ENCODE measurements around the gene ARSD. TPM values are rescaled to one million over a fixed set of nuclear protein-coding genes. Genes with fewer than 3 reads are reported as not detected.

ARSD gene
- total RNA-seq, 1 experiment from 2014 or later = 10.3 TPM

DNA sequence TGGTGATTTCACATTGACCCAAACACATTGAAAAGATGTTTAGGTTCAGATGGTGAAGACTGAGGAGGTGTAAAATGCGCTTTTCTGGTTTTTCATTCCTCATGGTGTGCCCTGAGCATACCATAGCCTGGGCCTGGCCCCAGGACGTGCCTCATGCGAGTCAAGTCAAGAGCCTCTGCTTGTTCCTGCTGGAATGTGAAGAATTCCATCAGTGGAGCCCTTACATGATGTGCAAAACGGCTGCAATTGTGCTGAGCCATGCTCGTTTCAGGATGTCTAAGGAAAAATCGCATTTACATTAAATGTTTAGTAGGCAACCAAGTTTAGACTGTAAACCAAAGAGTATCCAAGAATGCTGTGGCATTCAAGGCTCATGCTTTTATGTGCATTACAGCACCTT lies 65.5 kb downstream of the ARSD start:
- H2AK5ac ChIP-seq (ENCODE audit: insufficient read length, low read length) = no peak overlapping the region
- H3K27me3 Mint-ChIP-seq (ENCODE audit: low read depth) = no peaks in the 10 kb centered on the region
- H3K27ac ChIP-seq (ENCODE audit: insufficient read length, low read depth, low read length) = no peak overlapping the region
- H3K36me3 Mint-ChIP-seq (ENCODE audit: insufficient read depth in 1 of 3, low read depth in 3 of 3) = peaks cover 57 to 82% (median 72%) of the 10 kb centered on the region in 3 experiments
- H4K91ac ChIP-seq (ENCODE audit: insufficient read length, low read depth, low read length) = no peak overlapping the region
- TF ChIP-seq CTCF (conservative IDR thresholded peaks at IDR 0.05) = no peak
- no CpG with 5 or more reads among the region's 6 CpGs for WGBS (ENCODE audit: extremely low coverage, insufficient read length, low lambda C conversion rate)
- no peak overlapping the region for H2BK15ac ChIP-seq (ENCODE audit: low read depth, low read length)
- H3K4me1 Mint-ChIP-seq = peaks cover 6 to 9% of the 10 kb centered on the region in 2 experiments
- peak; percentile 52 for DNase-seq
- no peak overlapping the region for H3K9ac ChIP-seq (ENCODE audit: extremely low read depth, insufficient read length, low read length)
- no peak overlapping the region for H4K8ac ChIP-seq (replicated peaks; ENCODE audit: insufficient read length, low read depth, low read length)
- H2BK120ac ChIP-seq (ENCODE audit: low read depth, low read length, poor library complexity, severe bottlenecking) = no peak overlapping the region
- H3K27me3 ChIP-seq (ENCODE audit: insufficient read depth, low read length) = no peaks in the 10 kb centered on the region
- no peaks in the 10 kb centered on the region; a peak in 1 of 5 replicates for H3K9me3 Mint-ChIP-seq
- no peak overlapping the region for H2BK5ac ChIP-seq (ENCODE audit: insufficient read length, low read length)
- H3T11ph ChIP-seq (ENCODE audit: low read length) = no peak overlapping the region
- H3K27ac Mint-ChIP-seq = peak overlapping the region; percentile 21 to 89 (median 54); a peak in 6 of 7 replicates
- no peaks in the 10 kb centered on the region for H3K79me2 ChIP-seq (ENCODE audit: insufficient read depth, low read length)
- H3K4ac ChIP-seq (ENCODE audit: low read depth, low read length) = no peak overlapping the region
- no peak overlapping the region for H3K4me3 Mint-ChIP-seq
- H3K79me1 ChIP-seq (ENCODE audit: insufficient read depth, low read depth, low read length, poor library complexity, severe bottlenecking) = no peaks in the 10 kb centered on the region
- H2AFZ ChIP-seq (ENCODE audit: low read length) = no peak overlapping the region
- H2BK12ac ChIP-seq (ENCODE audit: insufficient read length, low read depth, low read length) = no peak overlapping the region
- no peak overlapping the region for H3K23ac ChIP-seq (ENCODE audit: insufficient read length, low read depth, low read length)
- H4K20me1 ChIP-seq (ENCODE audit: control insufficient read depth, insufficient read depth, insufficient read length) = no peaks in the 10 kb centered on the region
- H3K4me1 ChIP-seq (ENCODE audit: insufficient read depth, low read length) = no peaks in the 10 kb centered on the region; the same call in 1 of the 2 replicates
- H3K18ac ChIP-seq (ENCODE audit: insufficient read length, low read depth, low read length) = no peak overlapping the region
- no peaks in the 10 kb centered on the region for H3K9me3 ChIP-seq (ENCODE audit: control insufficient read depth, low read depth, low read length)
- H3K14ac ChIP-seq (ENCODE audit: insufficient read depth, low read length) = no peak overlapping the region
- H4K5ac ChIP-seq (ENCODE audit: insufficient read length, low read depth, low read length) = no peak overlapping the region
- H3K4me2 ChIP-seq (ENCODE audit: insufficient read depth, insufficient read length, low read length) = no peak overlapping the region
- H2BK20ac ChIP-seq (ENCODE audit: low read depth, low read length, poor library complexity, severe bottlenecking) = no peak overlapping the region
- H3K23me2 ChIP-seq (ENCODE audit: insufficient read length, low read depth, low read length, poor library complexity, severe bottlenecking) = no peaks in the 10 kb centered on the region
- H3K56ac ChIP-seq (ENCODE audit: insufficient read length, low read depth, low read length) = no peak overlapping the region
